B cell (primary cell): ENCODE measurements around the gene NTN1. TPM values are rescaled to one million over a fixed set of nuclear protein-coding genes. Genes with fewer than 3 reads are reported as not detected.
"Not testable (repeated sequence)": the region's sequence is repeated elsewhere in the genome, so short reads cannot be mapped to it uniquely, and the experiment has no call there.

Source experiments
- ATAC-seq: fragments of 200-7000 bp; cut with Tn5 transposase; one replicate; pipeline ENCODE4 v1.10.0; 2021; ENCODE audit warnings: low read depth, mild to moderate bottlenecking, moderate number of reproducible peaks, moderate library complexity
- CTCF ChIA-PET: fragments of 350-600 bp; sonication (Branson Sonifier 250); formaldehyde crosslinking; loops from one replicate; lab custom pipeline; 2021; ENCODE audit warnings: antibody characterized with exemption, inconsistent platforms; lab: Charles Lee
- POLR2A ChIA-PET: fragments of 350-600 bp; sonication (Branson Sonifier 250); formaldehyde crosslinking; loops from one replicate; lab custom pipeline; 2021; ENCODE audit warnings: antibody characterized with exemption; lab: Charles Lee
- DNase-seq: peaks from one replicate; pipeline ENCODE4 v3.0.0; 2013
- H2AFZ ChIP-seq: 2 replicates; pipeline ENCODE4 v1.6.1; 2012; ENCODE audit warnings: mild to moderate bottlenecking, low read depth, low read length; ENCODE audit not compliant: insufficient read depth, poor library complexity, severe bottlenecking
- H3K27ac ChIP-seq, 2 donors: 1 replicate in 1 of 2; 2 replicates in 1 of 2; pipeline ENCODE4 v1.5.1; 2012 to 2013; ENCODE audit warnings: low read length in 2 of 2, mild to moderate bottlenecking in 2 of 2, moderate library complexity in 1 of 2
- H3K27me3 ChIP-seq, 4 experiments: fragments of 200-600 bp in 1 of 4; sonication (generic) in 1 of 4; replicated peaks in 1 of 4; 1 replicate in 2 of 4; 2 replicates in 2 of 4; pipeline versions ENCODE4 v1.6.1 to v1.7.0; 2013 to 2016; ENCODE audit warnings: low read length in 3 of 4, mild to moderate bottlenecking in 2 of 4, mixed read lengths in 1 of 4, moderate library complexity in 1 of 4; ENCODE audit not compliant: insufficient read depth in 4 of 4, control insufficient read depth in 3 of 4; ENCODE audit errors: control extremely low read depth in 1 of 4
- H3K36me3 ChIP-seq, 2 experiments: replicated peaks in 1 of 2; 1 replicate in 1 of 2; 2 replicates in 1 of 2; pipeline versions ENCODE4 v1.6.1 to v1.7.1; 2013; ENCODE audit warnings: low read length in 1 of 2; ENCODE audit not compliant: insufficient read depth in 2 of 2, control insufficient read depth in 1 of 2; ENCODE audit errors: control extremely low read depth in 1 of 2, extremely low read depth in 1 of 2
- H3K4me1 ChIP-seq, 2 donors: fragments of 200-600 bp in 1 of 2; sonication (generic) in 1 of 2; 1 replicate in 1 of 2; 2 replicates in 1 of 2; pipeline versions ENCODE4 v1.5.1 to v1.6.1; 2013 to 2017; ENCODE audit warnings: low read length in 2 of 2; ENCODE audit not compliant: control insufficient read depth in 2 of 2, insufficient read depth in 2 of 2
- H3K4me2 ChIP-seq: replicated peaks from 2 replicates; pipeline ENCODE3; 2012; ENCODE audit warnings: mild to moderate bottlenecking, low read depth, low read length; ENCODE audit not compliant: poor library complexity, severe bottlenecking
- H3K4me3 ChIP-seq, 5 experiments: fragments of 200-600 bp in 1 of 5; sonication (generic) in 1 of 5; 1 replicate in 3 of 5; 2 replicates in 2 of 5; pipeline versions ENCODE4 v1.5.1 to v1.7.0; 2011 to 2016; ENCODE audit warnings: low read length in 4 of 5, mild to moderate bottlenecking in 4 of 5, low read depth in 2 of 5, control low read depth in 1 of 5, moderate library complexity in 1 of 5; ENCODE audit not compliant: insufficient read depth in 1 of 5; ENCODE audit errors: control extremely low read depth in 1 of 5, extremely low read depth in 1 of 5
- H3K79me2 ChIP-seq: fragments of 200-600 bp; sonication (generic); one replicate; pipeline ENCODE4 v1.6.0; 2016; ENCODE audit warnings: low read length; ENCODE audit not compliant: control insufficient read depth, insufficient read depth
- H3K9ac ChIP-seq: fragments of 200-600 bp; sonication (generic); 2 replicates; pipeline ENCODE4 v1.6.1; 2017; ENCODE audit warnings: mild to moderate bottlenecking, low read length, moderate library complexity
- H3K9me3 ChIP-seq, 3 donors: one replicate each; pipeline versions ENCODE4 v1.6.1 to v1.7.1; 2013; ENCODE audit warnings: low read length in 2 of 3; ENCODE audit not compliant: control insufficient read depth in 2 of 3, insufficient read depth in 1 of 3; ENCODE audit errors: control extremely low read depth in 1 of 3
- H4K20me1 ChIP-seq: 2 replicates; pipeline ENCODE4 v1.6.0; 2012; ENCODE audit warnings: mild to moderate bottlenecking, low read length; ENCODE audit not compliant: insufficient read depth, control insufficient read depth, poor library complexity, severe bottlenecking
- H3K27ac Mint-ChIP-seq: one replicate; pipeline ENCODE4 v1.8.0; 2021; ENCODE audit warnings: mixed read lengths
- H3K27me3 Mint-ChIP-seq: one replicate; pipeline ENCODE4 v1.8.0; 2021; ENCODE audit warnings: mixed read lengths
- H3K4me1 Mint-ChIP-seq: one replicate; pipeline ENCODE4 v1.8.0; 2021; ENCODE audit warnings: mixed read lengths
- H3K4me3 Mint-ChIP-seq: one replicate; pipeline ENCODE4 v1.8.0; 2021; ENCODE audit warnings: mixed read lengths
- H3K9me3 Mint-ChIP-seq: one replicate; pipeline ENCODE4 v1.8.0; 2022; ENCODE audit warnings: mixed read lengths; ENCODE audit not compliant: insufficient read depth
- CTCF ChIP-seq: fragments of 200-600 bp; IDR thresholded peaks from one replicate; pipeline ENCODE4 v1.8.0; 2022; ENCODE audit warnings: antibody characterized with exemption, mild to moderate bottlenecking
- EZH2 ChIP-seq: IDR thresholded peaks from 2 replicates; pipeline ENCODE4 v1.6.1; 2012; ENCODE audit warnings: borderline replicate concordance, low read depth, mild to moderate bottlenecking, moderate library complexity, low read length; ENCODE audit not compliant: insufficient read depth, poor library complexity, severe bottlenecking
- WGBS: methylation state at CpG from one replicate; pipeline ENCODE4 v1.1.5; 2013; ENCODE audit warnings: missing lambda C conversion rate; ENCODE audit not compliant: insufficient coverage; 5-methylcytosine and 5-hydroxymethylcytosine counted together
- intact Hi-C: fragments of 100-400 bp; cut with micrococcal nuclease; formaldehyde crosslinking; loops from one replicate; pipeline ENCODE4 v1.10.0; 2022
- polyA plus RNA-seq: library from polyadenylated mRNA; depleted of rRNA; stranded (reverse); fragments of >200 nt; gene quantifications from 2 replicates; pipeline ENCODE4 v1.2.3, GENCODE V29; 2012
- total RNA-seq, 2 donors: library from RNA; stranded (reverse); fragments of 120-200 nt in 1 of 2; gene quantifications; 1 replicate in 1 of 2; 2 replicates in 1 of 2; pipeline versions ENCODE4 v1.2.3 to v1.2.4, GENCODE V29; 2013 to 2022

The NTN1 gene
- total and polyA plus RNA-seq, 2 donors (not counting 1 experiment from before 2014, with no cell fraction given) = 0.10 to 0.25 TPM

- H3K9me3 Mint-ChIP-seq = peaks cover 4% of the 10 kb centered on the region
- DNase-seq (no peak), ATAC-seq (no peak)
- Histone ChIP-seq H3K4me2 (no peak overlapping the region), H3K9me3 (peaks cover 0 to 7% (median 3%) of the 10 kb centered on the region in 3 donors), H3K4me3 (no peak overlapping the region), H3K4me1 (no peaks in the 10 kb centered on the region), H3K27ac (no peak overlapping the region), H3K36me3 (no peaks in the 10 kb centered on the region), H3K9ac (no peak overlapping the region), H2AFZ (no peak overlapping the region), H3K27me3 (peaks cover 0 to 3% (median 0%) of the 10 kb centered on the region in 4 experiments), H3K79me2 (no peaks in the 10 kb centered on the region), H4K20me1 (no peaks in the 10 kb centered on the region)
- H3K4me1 Mint-ChIP-seq = peaks cover 4% of the 10 kb centered on the region
- H3K27me3 Mint-ChIP-seq = peaks cover 20% of the 10 kb centered on the region
- no peak overlapping the region for H3K27ac Mint-ChIP-seq
- intact Hi-C loops = no loop called here
- TF ChIP-seq CTCF (no peak), EZH2 (no peak)
- 86% methylated on average over 4 of the region's 6 CpGs for WGBS
- POLR2A ChIA-PET = no interaction called here
- no peak overlapping the region for H3K4me3 Mint-ChIP-seq
- CTCF ChIA-PET = no interaction called here
Measured at GRCh38 chr17:9098242-9098825, 77.0 kb downstream of the NTN1 start.

GRCh38 chr17:9101356-9101755, 80.0 kb downstream of the NTN1 start:
- Histone ChIP-seq H3K36me3 (no peaks in the 10 kb centered on the region), H3K79me2 (no peaks in the 10 kb centered on the region), H4K20me1 (no peaks in the 10 kb centered on the region), H3K4me3 (no peak overlapping the region), H3K27me3 (peaks cover 0 to 3% (median 0%) of the 10 kb centered on the region in 4 experiments), H3K4me1 (no peaks in the 10 kb centered on the region), H3K27ac (no peak overlapping the region), H3K9me3 (peaks cover 0 to 7% (median 3%) of the 10 kb centered on the region in 3 donors), H3K4me2 (no peak overlapping the region), H2AFZ (no peak overlapping the region), H3K9ac (no peak overlapping the region)
- ChIA-PET POLR2A (no interaction called here), CTCF (no interaction called here)
- DNase-seq (no peak), ATAC-seq (no peak)
- intact Hi-C loops = no loop called here
- no peak for TF ChIP-seq EZH2
- TF ChIP-seq CTCF = no peak
- Mint-ChIP-seq H3K9me3 (peaks cover 4% of the 10 kb centered on the region), H3K27ac (peak overlapping the region; percentile 33), H3K4me1 (peaks cover 4% of the 10 kb centered on the region), H3K4me3 (no peak overlapping the region), H3K27me3 (peaks cover 21% of the 10 kb centered on the region)
- 78% methylated on average over 1 of the region's 1 CpG for WGBS

- intact Hi-C loops = not testable (repeated sequence)
Measured at GRCh38 chr17:9103193-9103592, 81.9 kb downstream of the NTN1 start.

More at GRCh38 chr17:9103193-9103592, 81.9 kb downstream of the NTN1 start:
- H3K9me3 Mint-ChIP-seq, H3K4me1 ChIP-seq, H3K79me2 ChIP-seq, DNase-seq, H3K9me3 ChIP-seq, H3K4me3 ChIP-seq, H3K27ac ChIP-seq, POLR2A ChIA-PET, H2AFZ ChIP-seq, H3K4me2 ChIP-seq, CTCF ChIA-PET, H3K9ac ChIP-seq, H3K36me3 ChIP-seq, H4K20me1 ChIP-seq, H3K4me3 Mint-ChIP-seq, H3K4me1 Mint-ChIP-seq, H3K27me3 ChIP-seq, ATAC-seq, H3K27ac Mint-ChIP-seq: not testable (repeated sequence)
- peaks cover 15% of the 10 kb centered on the region for H3K27me3 Mint-ChIP-seq
- WGBS = 100% methylated on average over 1 of the region's 3 CpGs
